Neural progenitor cell (in vitro differentiated cells): Measurements from ENCODE around the gene SMARCC2. TPM values are rescaled to one million over a fixed set of nuclear protein-coding genes. Genes with fewer than 3 reads are reported as not detected.

Experiments used
- DNase-seq: peaks from one replicate; pipeline ENCODE4 v3.0.0-alpha.2; 2016; ENCODE audit warnings: low spot score
- H2AFZ ChIP-seq: fragments of 200-600 bp; sonication (generic); replicated peaks from 2 replicates; pipeline ENCODE4 v1.6.1; 2016; ENCODE audit warnings: antibody characterized with exemption
- H3F3A ChIP-seq: fragments of 200-600 bp; sonication (generic); 2 replicates; pipeline ENCODE4 v1.6.1; 2016; ENCODE audit warnings: antibody characterized with exemption, low read depth
- H3K27ac ChIP-seq: fragments of 200-600 bp; sonication (generic); 2 replicates; pipeline ENCODE4 v1.5.1; 2016; ENCODE audit warnings: mild to moderate bottlenecking
- H3K27me3 ChIP-seq: fragments of 200-600 bp; sonication (generic); 2 replicates; pipeline ENCODE4 v1.6.1; 2016; ENCODE audit warnings: mild to moderate bottlenecking, moderate library complexity
- H3K36me3 ChIP-seq: fragments of 200-600 bp; sonication (generic); 2 replicates; pipeline ENCODE4 v1.5.1; 2016
- H3K4me1 ChIP-seq: fragments of 200-600 bp; sonication (generic); 2 replicates; pipeline ENCODE4 v1.6.1; 2016; ENCODE audit warnings: mixed run types
- H3K4me2 ChIP-seq: fragments of 200-600 bp; sonication (generic); 2 replicates; pipeline ENCODE4 v1.6.1; 2016
- H3K4me3 ChIP-seq: fragments of 200-600 bp; sonication (generic); 2 replicates; pipeline ENCODE4 v1.5.1; 2016
- H3K79me2 ChIP-seq: fragments of 200-600 bp; sonication (generic); 2 replicates; pipeline ENCODE4 v1.6.1; 2016; ENCODE audit warnings: low read depth
- H3K9ac ChIP-seq: fragments of 200-600 bp; sonication (generic); 2 replicates; pipeline ENCODE4 v1.6.1; 2016
- H3K9me3 ChIP-seq: fragments of 200-600 bp; sonication (generic); 2 replicates; pipeline ENCODE4 v1.5.1; 2016; ENCODE audit warnings: low read depth
- H4K20me1 ChIP-seq: fragments of 200-600 bp; sonication (generic); 2 replicates; pipeline ENCODE4 v1.6.1; 2016; ENCODE audit warnings: low read depth
- H3K27ac Mint-ChIP-seq: 3 replicates; pipeline ENCODE4 v1.8.0; 2021; ENCODE audit warnings: mixed read lengths
- H3K27me3 Mint-ChIP-seq: 2 replicates; pipeline ENCODE4 v1.8.0; 2022; ENCODE audit warnings: low read depth, mild to moderate bottlenecking, inconsistent platforms, moderate library complexity, mixed read lengths; ENCODE audit not compliant: insufficient read depth
- H3K36me3 Mint-ChIP-seq: 3 replicates; pipeline ENCODE4 v1.8.0; 2021; ENCODE audit warnings: mixed read lengths
- H3K4me1 Mint-ChIP-seq: 3 replicates; pipeline ENCODE4 v1.8.0; 2021; ENCODE audit warnings: mixed read lengths
- H3K4me3 Mint-ChIP-seq: 3 replicates; pipeline ENCODE4 v1.8.0; 2021; ENCODE audit warnings: mild to moderate bottlenecking, moderate library complexity, mixed read lengths
- H3K9me3 Mint-ChIP-seq: 3 replicates; pipeline ENCODE4 v1.8.0; 2020; ENCODE audit warnings: mixed read lengths
- CTCF ChIP-seq: fragments of 200-600 bp; sonication (generic); IDR thresholded peaks from 2 replicates; pipeline ENCODE4 v1.5.1; 2017; ENCODE audit warnings: antibody characterized with exemption, mild to moderate bottlenecking
- EZH2 ChIP-seq: fragments of 200-600 bp; sonication (generic); IDR thresholded peaks from 2 replicates; pipeline ENCODE4 v1.6.1; 2017; ENCODE audit warnings: antibody characterized with exemption, mild to moderate bottlenecking, moderate library complexity
- EZH2phosphoT487 ChIP-seq: fragments of 200-600 bp; sonication (generic); IDR thresholded peaks from 2 replicates; pipeline ENCODE4 v1.6.1; 2017; ENCODE audit warnings: antibody characterized with exemption
- total RNA-seq: library from RNA; depleted of rRNA; stranded (reverse); fragments of >200 nt; gene quantifications from 2 replicates; pipeline ENCODE4 v1.2.3, GENCODE V29; 2015; ENCODE audit warnings: low replicate concordance

The SMARCC2 gene
- total RNA-seq, 1 donor from 2014 or later: 103 TPM

- Histone ChIP-seq H3K9me3 (no peaks in the 10 kb centered on the region), H3K27ac (no peak overlapping the region), H4K20me1 (no peaks in the 10 kb centered on the region), H3F3A (no peaks in the 10 kb centered on the region), H3K4me1 (no peaks in the 10 kb centered on the region), H3K27me3 (no peaks in the 10 kb centered on the region), H3K4me2 (no peak overlapping the region), H3K9ac (no peak overlapping the region), H3K36me3 (no peaks in the 10 kb centered on the region), H3K4me3 (no peak overlapping the region), H2AFZ (no peak overlapping the region), H3K79me2 (no peaks in the 10 kb centered on the region)
- H3K9me3 Mint-ChIP-seq: no peaks in the 10 kb centered on the region
- H3K4me1 Mint-ChIP-seq: peaks cover 6% of the 10 kb centered on the region
- peaks cover 4% of the 10 kb centered on the region for H3K36me3 Mint-ChIP-seq
- no peak for TF ChIP-seq CTCF
- no peak for TF ChIP-seq EZH2
- TF ChIP-seq EZH2phosphoT487: no peak
- DNase-seq: peak; percentile 13
- H3K27ac Mint-ChIP-seq: no peak overlapping the region
- peaks cover 9% of the 10 kb centered on the region for H3K27me3 Mint-ChIP-seq
- peak overlapping the region; percentile 46 for H3K4me3 Mint-ChIP-seq
Measured at GRCh38 chr12:56230432-56231183, 41.3 kb upstream of the SMARCC2 start.

GRCh38 chr12:56229916-56230431 is 40.7 kb upstream of the SMARCC2 start, which contains the start of gene SLC39A5:
Gene SLC39A5, plus strand, starts transcription at chr12:56230051. Its CDS starts 1,224 bp downstream, at chr12:56231275.
- DNase-seq: no peak
- peaks cover 4% of the 10 kb centered on the region for H3K36me3 Mint-ChIP-seq
- H3K27me3 Mint-ChIP-seq: peaks cover 7% of the 10 kb centered on the region
- Histone ChIP-seq H3K27me3 (no peaks in the 10 kb centered on the region), H3F3A (no peaks in the 10 kb centered on the region), H3K4me3 (no peak within 1 kb of the TSS), H2AFZ (no peak within 1 kb of the TSS), H3K4me1 (peaks cover 3% of the 10 kb centered on the region), H3K36me3 (no peaks in the 10 kb centered on the region), H3K79me2 (peaks cover 5% of the 10 kb centered on the region), H3K9ac (no peak within 1 kb of the TSS), H3K4me2 (no peak within 1 kb of the TSS), H3K9me3 (no peaks in the 10 kb centered on the region), H4K20me1 (no peaks in the 10 kb centered on the region), H3K27ac (no peak within 1 kb of the TSS)
- H3K4me1 Mint-ChIP-seq: peaks cover 13% of the 10 kb centered on the region
- H3K9me3 Mint-ChIP-seq: no peaks in the 10 kb centered on the region
- H3K27ac Mint-ChIP-seq: no peak within 1 kb of the TSS
- TF ChIP-seq EZH2 (no peak), CTCF (no peak), EZH2phosphoT487 (no peak)
- H3K4me3 Mint-ChIP-seq: peak within 1 kb of the TSS; percentile 46

GRCh38 chr12:56229082-56229481 is 39.8 kb upstream of the SMARCC2 start:
- TF ChIP-seq CTCF (no peak), EZH2 (no peak), EZH2phosphoT487 (no peak)
- DNase-seq: no peak
- Mint-ChIP-seq H3K27ac (no peak overlapping the region), H3K4me3 (no peak overlapping the region), H3K9me3 (no peaks in the 10 kb centered on the region), H3K27me3 (peaks cover 4% of the 10 kb centered on the region), H3K36me3 (peaks cover 4% of the 10 kb centered on the region), H3K4me1 (peaks cover 17% of the 10 kb centered on the region)
- no peaks in the 10 kb centered on the region for H3K9me3 ChIP-seq
- peaks cover 12% of the 10 kb centered on the region for H3K79me2 ChIP-seq
- no peak overlapping the region for H3K27ac ChIP-seq
- no peak overlapping the region for H3K4me2 ChIP-seq
- no peak overlapping the region for H3K9ac ChIP-seq
- no peaks in the 10 kb centered on the region for H3F3A ChIP-seq
- no peaks in the 10 kb centered on the region for H3K27me3 ChIP-seq
- H4K20me1 ChIP-seq: no peaks in the 10 kb centered on the region
- no peaks in the 10 kb centered on the region for H3K36me3 ChIP-seq
- H3K4me3 ChIP-seq: no peak overlapping the region
- peaks cover 9% of the 10 kb centered on the region for H3K4me1 ChIP-seq
- H2AFZ ChIP-seq: no peak overlapping the region
